HG02588 (cell line): Measurements from ENCODE around the gene CRYL1.

Experiments
- ATAC-seq: cut with Tn5 transposase; IDR thresholded peaks from one replicate; pipeline ENCODE4 v1.9.1; 2021; ENCODE audit warnings: mild to moderate bottlenecking, moderate library complexity; ENCODE audit not compliant: unreplicated experiment

Gene CRYL1

DNA sequence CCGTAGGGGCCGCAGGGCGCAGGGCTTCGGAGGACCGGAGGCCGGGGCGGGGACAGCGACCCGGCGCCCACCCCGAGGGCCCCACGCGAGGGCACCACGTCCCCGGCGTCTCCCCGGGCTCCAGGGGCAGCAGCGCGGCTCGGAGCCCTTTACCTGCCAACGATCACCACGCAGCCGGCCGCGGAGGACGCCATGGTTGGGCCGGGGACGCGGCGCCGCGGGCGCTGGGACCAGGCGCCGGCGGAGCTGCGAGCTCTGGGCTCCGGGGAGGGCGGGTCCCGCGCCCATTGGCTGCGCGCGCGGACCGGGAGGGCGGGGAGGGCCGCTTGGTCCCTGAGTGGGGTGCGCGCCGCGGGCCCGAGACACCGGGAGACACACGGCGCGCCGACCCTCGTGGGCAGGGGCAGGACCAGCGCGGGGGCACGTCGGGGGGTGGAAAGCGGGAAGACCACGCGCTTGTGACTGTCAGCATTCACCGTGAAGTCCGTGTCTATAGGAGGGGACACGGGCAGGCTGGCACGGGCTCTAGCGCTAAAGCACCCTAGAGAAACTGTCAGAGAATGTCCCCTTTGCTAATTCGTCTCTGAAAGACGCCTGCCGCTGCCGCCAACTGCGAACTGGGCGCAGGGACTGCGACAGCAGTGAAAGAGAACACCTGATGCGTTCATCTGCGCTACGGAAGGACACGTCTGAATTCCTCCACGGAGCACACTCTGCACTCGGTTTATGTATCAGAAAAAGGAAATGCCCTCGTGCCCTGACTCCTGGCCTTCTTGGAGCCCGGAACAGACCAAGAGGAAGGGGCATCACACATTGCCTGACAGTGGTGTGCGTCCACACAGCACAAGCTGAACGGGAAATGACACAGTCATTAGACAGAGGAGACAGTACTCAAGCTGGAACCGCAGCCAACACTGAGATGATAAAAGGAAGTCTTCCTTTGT, at the start of gene CRYL1:
Gene CRYL1, minus strand, starts transcription at position 257 of the 944 bp plus-strand sequence. Its CDS starts 63 bp downstream, at position 194.
- ATAC-seq: peak; percentile 83

- no peak for ATAC-seq
These were observed 48.0 kb upstream of the CRYL1 start for GRCh38 chr13:20573636-20574035.

- no peak for ATAC-seq
These were observed 47.5 kb upstream of the CRYL1 start for GRCh38 chr13:20573186-20573585.

DNA sequence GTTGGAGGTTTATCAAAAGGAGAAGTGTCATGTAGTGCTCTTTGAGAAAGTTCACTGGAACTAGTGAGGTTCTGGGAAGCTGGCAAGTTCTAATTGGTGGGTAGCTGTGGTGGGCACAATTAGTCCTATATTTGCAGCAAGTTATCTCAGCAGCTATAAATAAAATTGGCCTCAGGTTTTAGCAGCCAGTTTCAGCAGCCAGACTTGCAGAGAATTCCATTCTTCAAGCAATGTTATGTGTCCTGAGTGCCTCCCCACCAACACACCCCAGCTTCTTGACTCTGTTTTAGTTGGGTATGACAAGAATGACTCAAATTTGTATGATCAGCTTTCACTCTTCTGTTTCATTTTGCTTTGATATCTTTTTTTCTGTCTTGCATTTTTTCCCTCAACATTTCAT, 46.0 kb upstream of the CRYL1 start:
- no peak for ATAC-seq

- no peak for ATAC-seq
These were observed 44.9 kb upstream of the CRYL1 start for GRCh38 chr13:20570517-20570916.

DNA sequence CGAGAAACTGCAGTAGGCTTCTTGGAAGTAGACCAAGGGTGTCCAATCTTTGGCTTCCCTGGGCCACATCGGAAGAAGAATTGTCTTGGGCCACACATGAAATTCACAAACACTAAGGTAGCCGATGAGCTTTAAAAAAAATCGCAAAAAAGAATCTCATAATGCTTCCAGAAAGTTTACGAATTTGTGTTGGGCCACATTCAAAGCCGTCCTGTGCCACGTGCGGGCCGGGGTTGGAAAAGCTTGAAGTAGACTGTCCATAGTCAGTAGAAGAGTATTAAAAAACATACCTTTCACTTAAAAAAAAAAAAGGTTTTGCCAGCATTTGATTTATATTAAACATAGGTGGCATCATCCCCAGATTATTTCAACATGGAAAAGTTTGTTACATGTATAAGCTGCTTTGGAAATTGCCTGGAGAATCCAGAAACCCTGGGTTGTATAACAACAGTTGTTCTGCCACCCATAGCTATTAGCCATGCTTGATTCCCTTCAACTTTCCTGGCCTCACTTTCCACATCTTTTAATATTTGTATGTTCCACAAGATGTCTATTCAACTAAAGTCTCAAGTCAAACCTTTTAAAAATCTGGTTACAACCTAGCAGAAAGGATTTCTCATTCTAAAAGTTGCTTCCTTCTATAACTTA, 42.3 kb upstream of the CRYL1 start:
- ATAC-seq: no peak

- ATAC-seq: peak; percentile 87
These were observed 41.5 kb upstream of the CRYL1 start, which contains the start of gene IFT88 for GRCh38 chr13:20566898-20567874. IFT88 (plus strand) TSS chr13:20567157; CDS start chr13:20574386, 7,229 bp downstream.

- peak; percentile 30 for ATAC-seq
These were observed 40.8 kb upstream of the CRYL1 start for GRCh38 chr13:20566468-20566897.

DNA sequence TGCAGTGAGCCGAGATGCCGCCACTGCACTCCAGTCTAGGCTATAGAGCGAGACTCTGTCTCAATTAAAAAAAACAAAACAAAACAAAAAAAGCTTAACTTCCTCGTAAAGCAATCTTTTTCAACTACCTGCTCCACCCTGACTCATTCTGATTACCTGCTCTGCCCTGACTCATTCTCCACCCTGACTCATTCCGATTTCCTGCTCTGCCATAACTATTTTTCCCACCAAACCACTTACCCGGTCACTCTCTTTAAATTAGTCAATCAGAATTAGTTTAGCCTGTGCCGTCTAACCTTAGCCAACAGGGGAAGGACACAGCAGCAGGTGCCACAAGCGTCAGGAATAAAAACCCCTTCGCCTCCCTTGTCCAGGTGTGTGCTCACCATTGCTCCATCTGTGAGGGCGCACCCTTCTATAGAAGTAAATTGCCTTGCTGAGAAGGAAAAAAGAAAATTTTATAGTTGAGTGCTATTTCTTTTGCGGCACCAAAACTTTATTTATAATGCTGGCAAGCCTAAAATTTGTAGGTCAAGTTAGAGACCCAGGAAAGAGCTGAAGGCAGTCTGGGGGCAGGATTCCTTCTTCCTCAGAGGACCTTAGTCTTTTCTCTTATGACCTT, 39.6 kb upstream of the CRYL1 start:
- ATAC-seq: no peak

DNA sequence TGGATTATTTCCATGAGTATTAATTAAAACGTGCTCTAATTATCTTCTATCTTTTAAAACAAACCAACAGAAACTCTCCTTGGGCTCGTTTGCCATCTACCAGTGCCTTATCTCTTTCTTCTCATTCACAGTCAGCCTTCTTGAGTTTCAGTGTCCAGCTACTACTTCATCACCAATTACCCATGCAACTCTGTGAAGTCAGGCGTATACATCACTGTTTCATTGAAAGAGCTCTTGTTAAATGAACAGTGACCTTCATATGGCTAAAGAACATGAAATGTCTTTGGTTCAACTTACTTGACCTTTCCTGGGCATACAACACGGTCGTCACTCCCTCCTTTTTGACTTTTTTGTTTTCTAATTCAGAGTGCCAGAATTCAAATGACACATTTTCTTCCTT, 36.1 kb upstream of the CRYL1 start:
- ATAC-seq: no peak

- ATAC-seq: no peak
These were observed 34.2 kb upstream of the CRYL1 start for GRCh38 chr13:20559659-20560356.

DNA sequence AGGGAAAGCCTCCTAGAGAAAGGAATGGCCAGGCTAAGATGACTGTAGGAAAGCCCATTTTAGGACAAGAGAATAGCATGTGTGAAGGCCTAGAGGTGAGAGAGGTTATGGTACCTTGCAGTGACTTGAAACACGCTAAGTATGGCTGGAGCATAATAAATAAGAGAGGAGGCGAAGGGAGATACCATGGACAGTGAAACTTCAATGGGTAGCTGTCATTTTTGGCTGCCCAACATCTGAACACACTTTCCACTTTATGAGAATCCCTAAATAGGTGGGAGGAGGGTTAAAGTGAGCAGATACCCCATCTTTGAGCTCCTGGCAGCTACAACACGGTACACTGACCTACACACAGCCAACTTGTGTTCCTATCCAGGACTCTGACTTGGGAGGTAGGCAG, 33.3 kb upstream of the CRYL1 start:
- ATAC-seq: no peak

GRCh38 chr13:20553311-20553710, 27.7 kb upstream of the CRYL1 start:
- ATAC-seq: no peak

DNA sequence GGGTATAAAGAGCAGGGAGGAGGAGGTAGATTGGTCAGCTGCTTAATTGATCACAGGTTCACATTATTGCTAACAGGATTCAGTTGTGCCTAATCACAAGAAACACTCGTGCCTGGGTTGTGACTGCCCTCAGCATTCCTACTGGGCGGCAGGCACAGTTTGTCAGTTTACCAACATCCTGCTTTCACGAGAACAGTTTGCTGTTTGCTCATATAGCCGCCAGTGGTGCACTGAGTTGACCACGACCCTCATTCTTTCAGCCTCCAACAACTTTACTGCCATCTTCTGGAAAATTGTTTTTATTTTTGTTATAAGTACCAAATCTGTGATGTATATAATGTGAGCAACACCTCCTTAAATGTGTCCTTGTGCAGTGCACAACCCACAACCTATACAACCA, 25.1 kb upstream of the CRYL1 start:
- no peak for ATAC-seq

DNA sequence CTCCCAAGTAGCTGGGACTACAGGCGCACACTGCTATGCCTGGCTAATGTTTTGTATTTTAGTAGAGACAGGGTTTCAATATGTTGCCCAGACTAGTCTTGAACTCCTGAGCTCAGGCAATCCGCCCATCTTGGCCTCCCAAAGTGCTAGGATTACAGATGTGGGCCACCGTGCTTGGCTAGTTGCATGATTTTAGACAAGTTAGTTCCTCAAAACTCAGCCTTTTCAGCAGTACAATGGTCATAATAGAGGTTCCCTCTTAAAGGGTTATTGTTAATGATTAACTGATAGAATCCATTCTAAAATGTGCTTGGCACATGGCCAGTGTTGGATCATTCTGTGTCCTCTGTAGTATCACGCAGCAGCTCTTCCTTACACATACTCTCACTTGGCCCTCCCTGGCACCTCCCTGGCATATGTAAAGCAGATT, 21.8 kb upstream of the CRYL1 start:
- no peak for ATAC-seq

DNA sequence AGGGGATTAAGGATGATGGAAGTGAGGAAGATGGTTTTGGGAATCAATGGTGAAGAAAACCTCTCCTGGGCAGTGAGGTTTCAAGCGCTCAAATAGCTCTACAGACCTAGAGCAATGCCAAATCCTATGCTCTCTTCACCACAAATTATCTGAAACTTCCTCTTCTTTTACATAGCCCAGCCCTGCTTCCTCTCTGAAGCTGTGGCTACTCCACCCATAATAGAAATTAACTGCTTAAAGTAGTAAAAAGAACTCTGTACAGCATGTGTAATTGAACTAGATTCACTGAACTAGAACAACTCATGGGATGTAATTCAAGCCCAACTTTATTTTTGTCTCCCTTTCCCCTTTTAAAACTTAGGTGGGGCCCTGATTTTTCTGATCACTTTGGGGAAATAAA, 20.9 kb upstream of the CRYL1 start:
- no peak for ATAC-seq

GRCh38 chr13:20544201-20544923, 18.7 kb upstream of the CRYL1 start:
- no peak for ATAC-seq

DNA sequence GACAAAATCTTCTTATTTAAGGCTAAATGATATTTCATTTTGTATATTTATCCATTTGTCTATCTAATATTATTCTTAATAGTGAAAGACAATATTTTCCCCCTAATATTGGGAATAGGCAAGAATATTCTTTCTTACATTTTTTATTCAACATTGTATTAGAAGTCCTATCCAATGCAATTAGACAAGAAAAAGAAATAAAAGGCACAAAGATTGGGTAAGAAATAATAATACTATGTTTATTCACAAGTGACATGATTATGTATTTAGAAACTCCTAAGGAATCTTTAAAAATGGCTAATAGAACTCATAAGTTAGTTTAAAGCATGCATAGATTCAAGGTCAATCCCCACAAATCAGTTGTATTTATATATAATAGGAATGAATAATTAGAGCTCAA, 11.3 kb upstream of the CRYL1 start:
- ATAC-seq: no peak

DNA sequence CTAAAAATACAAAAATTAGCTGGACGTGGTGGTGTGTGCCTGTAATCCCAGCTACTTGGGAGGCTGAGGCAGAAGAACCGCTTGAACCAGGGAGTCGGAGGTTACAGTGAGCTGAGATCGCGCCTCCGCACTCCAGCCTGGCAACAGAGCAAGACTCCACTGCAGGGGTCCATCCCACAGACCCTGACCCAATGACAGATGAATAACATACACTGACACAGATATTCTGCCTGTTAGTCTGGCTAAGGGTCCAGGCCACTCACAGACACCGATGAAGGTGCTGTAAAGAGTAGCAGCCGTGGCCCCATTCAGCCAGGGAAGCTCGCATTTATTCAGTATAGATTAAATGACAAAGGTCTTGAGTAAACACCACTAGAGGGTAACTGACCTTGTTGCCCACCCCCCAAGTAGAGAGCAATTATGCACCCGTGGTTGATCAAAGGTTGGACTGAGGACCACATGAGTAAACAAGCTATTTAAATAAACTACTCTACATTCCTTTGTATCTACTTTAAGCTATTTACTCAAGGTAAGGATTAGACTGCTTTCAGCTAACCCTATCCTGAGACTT, 8.5 kb upstream of the CRYL1 start:
- ATAC-seq: no peak
